NCI-H748 (cell line): Measurements from ENCODE around the gene BTBD16.

ENCODE experiments used
- DNase-seq: peaks from one replicate; lab custom pipeline; 2025; ENCODE audit not compliant: unreplicated experiment; lab: John Stamatoyannopoulos, UW

The BTBD16 gene

GRCh38 chr10:122292376-122292775 lies 21.3 kb downstream of the BTBD16 start:
- no peak for DNase-seq

GRCh38 chr10:122293156-122293960 lies 22.3 kb downstream of the BTBD16 start:
- DNase-seq, result no peak

- peak; percentile 42 for DNase-seq
Measured at GRCh38 chr10:122293961-122294380, 22.9 kb downstream of the BTBD16 start.

GRCh38 chr10:122294511-122295450 lies 23.7 kb downstream of the BTBD16 start:
- DNase-seq, result no peak

GRCh38 chr10:122295451-122295809 lies 24.3 kb downstream of the BTBD16 start:
- DNase-seq, result no peak

DNA sequence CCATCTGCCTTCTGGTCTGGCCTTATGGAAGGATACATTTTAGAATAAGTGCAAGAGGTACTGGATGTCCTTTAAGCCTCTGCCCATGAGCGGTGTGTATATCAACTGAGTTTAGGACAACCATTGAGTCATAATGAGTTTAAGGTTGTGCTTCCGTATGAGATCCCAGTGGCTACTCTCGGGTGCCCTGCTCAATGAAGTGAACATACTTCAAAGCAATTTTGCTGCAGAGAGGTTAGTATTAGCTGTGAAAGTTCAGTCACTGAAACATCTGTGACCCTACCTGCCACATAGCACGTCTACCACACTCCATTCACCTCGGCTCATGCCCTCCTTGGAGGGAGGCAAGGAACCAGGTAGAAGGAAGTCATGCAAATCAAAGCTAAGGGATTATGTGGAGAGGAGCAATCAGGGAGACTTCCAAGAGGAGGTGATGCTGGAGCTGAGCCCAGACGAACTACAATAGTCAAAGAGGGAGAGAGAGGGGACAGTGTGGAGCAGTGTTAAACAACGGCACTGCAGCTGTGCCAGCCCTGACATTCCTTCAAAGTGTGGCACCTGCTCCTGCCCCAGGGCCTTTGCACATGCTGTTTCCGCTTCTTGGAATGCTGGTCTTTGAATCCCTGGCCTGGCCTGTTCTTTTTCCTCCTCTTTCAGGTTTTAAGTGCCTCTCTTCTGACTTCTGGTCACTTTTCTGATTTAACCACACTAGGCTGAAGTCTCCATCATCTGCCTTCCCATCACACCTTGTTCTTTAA lies 25.4 kb downstream of the BTBD16 start:
- DNase-seq, result no peak

- no peak for DNase-seq
Measured at GRCh38 chr10:122297583-122297982, 26.5 kb downstream of the BTBD16 start.

- DNase-seq, result no peak
Measured at GRCh38 chr10:122298206-122298597, 27.1 kb downstream of the BTBD16 start.

- peak; percentile 59 for DNase-seq
Measured at GRCh38 chr10:122298598-122299301, 27.7 kb downstream of the BTBD16 start.

DNA sequence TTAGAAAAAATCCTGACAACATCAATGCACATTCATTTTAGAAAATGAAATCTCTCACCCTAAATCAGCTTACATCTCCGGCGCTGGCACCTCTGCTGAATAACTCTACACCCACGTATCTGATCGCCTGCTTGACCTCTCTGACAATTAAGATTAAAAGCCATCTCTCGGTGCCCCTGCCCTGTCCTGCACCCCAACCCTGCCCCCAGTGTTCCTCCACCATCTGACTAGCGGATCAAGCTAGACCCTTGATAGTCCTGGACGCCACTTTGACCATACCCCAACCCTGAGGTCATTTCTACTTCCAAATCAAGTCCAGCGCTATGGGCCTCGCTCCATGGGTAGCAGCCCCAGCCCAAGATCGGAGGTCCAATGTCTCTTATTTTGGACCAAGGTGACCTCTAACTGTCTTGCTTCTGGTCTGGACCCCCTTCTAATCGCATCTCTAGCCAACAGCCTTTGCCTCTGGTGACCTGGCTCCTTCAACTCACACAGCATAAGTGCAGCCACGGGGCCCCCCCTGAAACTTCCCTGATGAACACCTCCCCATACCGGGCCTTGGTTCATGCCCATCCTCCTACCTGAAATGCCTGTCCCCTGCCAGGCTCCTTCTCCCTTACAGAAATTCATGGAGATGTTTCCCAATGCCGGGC lies 28.5 kb downstream of the BTBD16 start:
- DNase-seq, result no peak

DNA sequence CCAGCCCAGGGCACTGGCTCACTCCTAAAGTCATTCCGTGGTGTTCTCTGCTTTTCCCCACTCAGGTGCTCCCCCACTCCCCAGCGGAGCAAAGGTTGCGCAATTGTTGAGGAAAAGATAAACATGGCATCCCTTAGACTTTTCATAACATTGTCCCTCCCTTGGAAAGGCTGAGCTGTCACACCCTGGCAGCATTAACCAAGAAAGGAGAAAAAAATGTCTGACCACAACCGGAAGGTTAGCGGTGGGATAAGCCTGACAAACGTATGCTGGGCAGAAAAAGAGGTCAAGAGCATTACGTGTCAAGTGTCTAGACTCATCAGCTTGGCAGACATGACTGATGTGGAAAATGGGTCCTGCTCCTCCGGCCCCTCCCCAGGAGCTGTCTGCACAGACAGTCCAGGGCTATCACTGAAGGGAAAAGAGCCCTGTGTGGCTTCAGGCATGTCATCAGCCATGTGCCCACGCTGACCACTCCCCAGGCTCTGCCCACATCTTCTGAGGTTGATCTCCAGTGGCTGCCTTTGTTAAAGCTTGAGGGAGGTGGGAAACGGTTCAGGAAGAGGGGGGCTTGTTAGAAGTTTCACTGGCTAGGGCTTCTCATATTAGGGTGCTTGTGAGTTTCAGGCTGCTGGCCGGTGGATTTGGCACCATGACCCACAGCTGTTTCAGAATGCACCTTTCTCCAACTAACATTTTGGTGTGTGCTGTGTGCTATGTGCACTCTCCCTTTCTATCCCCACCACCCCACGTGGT lies 30.1 kb downstream of the BTBD16 start:
- no peak for DNase-seq

GRCh38 chr10:122301811-122302115 lies 30.7 kb downstream of the BTBD16 start:
- DNase-seq, result no peak

DNA sequence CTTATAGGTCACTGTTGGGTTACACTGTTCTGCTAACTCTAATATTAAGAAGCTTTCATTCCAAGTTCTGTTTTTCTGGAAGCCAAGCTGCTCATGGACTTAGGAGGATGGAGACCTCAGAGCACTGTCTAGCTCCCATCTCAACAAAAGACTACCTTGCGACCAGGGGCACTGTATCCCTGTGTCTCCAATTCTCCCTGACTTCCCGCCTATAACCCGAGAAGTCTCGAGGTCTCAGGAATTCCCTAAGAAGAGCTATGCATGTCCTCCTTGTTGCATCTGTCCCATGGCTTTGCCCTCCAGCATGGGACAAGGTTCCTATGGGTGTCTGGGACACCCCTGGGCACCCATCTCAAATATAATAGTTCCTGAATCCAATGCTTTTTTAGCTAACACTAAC lies 31.2 kb downstream of the BTBD16 start:
- DNase-seq, result no peak

- no peak for DNase-seq
Measured at GRCh38 chr10:122303271-122304053, 32.4 kb downstream of the BTBD16 start.

DNA sequence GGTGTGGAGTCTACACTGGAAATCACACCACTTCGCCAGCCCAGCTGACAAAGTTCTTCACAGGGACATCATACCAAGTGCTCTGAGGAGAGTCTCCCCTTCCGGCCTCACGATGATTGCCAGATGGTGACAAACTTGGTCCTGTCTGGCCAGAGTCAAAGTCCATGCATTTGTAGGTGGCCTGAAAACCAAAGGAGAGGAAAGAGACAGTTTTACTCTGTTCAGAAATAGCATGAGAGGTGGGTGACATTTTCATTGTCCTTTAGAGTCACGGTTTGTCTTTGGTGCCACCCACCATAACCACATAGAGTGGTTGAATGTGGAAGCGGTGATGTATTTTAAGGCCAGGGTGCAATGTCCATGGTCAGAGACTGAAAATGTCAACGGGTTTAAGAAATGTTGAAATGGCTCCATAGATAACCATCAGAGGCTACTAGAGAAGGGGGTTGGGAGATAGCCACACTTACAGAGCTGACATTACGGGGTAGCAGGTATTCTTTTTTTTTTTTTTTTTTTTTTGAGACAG lies 33.0 kb downstream of the BTBD16 start:
- no peak for DNase-seq

DNA sequence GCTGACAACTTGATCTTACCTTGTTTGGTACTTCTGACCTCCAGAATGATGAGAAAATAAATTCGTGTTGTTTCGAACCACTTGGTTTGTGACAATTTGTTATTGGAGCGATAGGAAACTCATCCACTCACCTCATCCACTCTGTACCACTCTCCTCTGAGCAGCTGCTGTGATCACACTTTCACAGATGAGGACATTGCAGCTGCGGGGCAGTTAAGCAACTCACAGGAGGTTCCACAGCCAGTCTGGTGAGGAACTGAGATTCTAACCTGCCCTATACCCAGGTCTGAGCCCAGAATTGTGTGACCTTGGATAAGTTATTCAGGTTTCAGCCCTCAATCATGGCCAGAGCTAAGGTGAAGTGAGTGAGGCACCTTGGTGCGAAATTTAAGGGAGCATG lies 35.2 kb downstream of the BTBD16 start:
- no peak for DNase-seq

DNA sequence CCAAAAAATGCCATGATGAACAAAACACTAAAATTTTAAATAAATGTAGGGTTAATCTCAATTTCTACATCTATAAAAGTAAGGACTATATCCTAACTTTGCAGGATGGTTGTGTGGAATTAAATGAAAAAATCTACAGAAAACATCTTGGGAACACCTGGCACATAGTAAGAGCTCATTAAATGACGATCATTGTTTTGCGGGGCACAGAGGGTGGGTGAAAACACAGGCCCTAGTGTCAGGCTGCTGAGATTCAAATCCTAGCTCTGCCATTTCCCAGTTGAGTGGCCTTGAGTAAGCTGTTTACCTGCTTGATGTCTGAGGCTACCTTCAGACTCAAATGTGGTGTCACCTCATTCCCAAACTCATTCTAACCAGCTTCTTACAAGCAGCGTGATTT lies 35.6 kb downstream of the BTBD16 start:
- no peak for DNase-seq

DNA sequence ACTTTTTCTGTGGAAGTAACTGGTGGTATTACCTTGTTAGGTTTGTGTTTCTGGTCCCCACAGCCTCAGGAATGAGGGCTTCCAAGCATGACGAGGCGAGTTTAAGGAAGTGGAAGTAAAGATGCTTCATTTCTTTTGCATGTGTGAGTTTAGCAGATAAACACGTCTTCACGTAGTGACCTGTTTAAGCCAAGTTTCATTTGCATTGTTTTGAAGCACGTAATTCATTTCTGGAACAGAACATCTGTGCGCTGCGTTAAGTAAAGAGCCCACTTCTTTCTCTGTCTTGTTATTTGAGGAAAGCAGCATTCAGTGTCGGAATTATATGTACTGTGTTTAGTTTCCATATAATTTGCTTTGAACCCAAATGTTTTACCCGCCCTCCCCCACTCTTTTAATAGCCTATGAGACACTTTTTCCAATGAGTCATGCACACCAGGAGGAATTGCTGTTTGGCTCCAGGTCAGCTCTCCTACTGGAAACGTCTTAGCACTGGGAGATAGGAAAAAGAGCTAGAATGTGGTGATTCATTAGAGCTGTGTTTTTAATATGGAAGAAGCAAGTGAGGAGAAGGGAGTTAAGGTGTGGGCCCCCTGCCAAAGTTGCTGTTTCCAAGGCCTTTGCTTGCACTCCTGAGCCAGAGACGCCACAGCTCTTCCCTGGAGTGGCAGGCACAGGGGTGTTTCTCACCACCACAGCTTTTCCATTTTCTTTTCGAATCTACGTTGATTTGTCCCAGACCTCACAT lies 36.7 kb downstream of the BTBD16 start:
- DNase-seq, result no peak
